Fibroblast of skin of right biceps (primary cell): Measurements from ENCODE around the gene TSPAN4.

Source experiments
- DNase-seq: peaks from one replicate; pipeline ENCODE4 v3.0.0-alpha.2; 2013

TSPAN4 gene

GRCh38 chr11:893008-893654 lies 50.5 kb downstream of the TSPAN4 start:
- DNase-seq: no peak

GRCh38 chr11:894575-895201 lies 52.0 kb downstream of the TSPAN4 start:
- DNase-seq: no peak

- no peak for DNase-seq
Observed at GRCh38 chr11:895331-896110, 52.9 kb downstream of the TSPAN4 start.

- no peak for DNase-seq
Observed at GRCh38 chr11:897253-898142, 54.8 kb downstream of the TSPAN4 start.

GRCh38 chr11:898143-898511 lies 55.5 kb downstream of the TSPAN4 start:
- peak; percentile 14 for DNase-seq

- no peak for DNase-seq
Observed at GRCh38 chr11:898540-899190, 56.0 kb downstream of the TSPAN4 start.

GRCh38 chr11:899724-900123 lies 57.1 kb downstream of the TSPAN4 start:
- DNase-seq: no peak

GRCh38 chr11:900545-900944 lies 57.9 kb downstream of the TSPAN4 start:
- no peak for DNase-seq

GRCh38 chr11:901452-902061 lies 58.9 kb downstream of the TSPAN4 start:
- DNase-seq: no peak

- no peak for DNase-seq
Observed at GRCh38 chr11:904380-904779, 61.7 kb downstream of the TSPAN4 start.

- no peak for DNase-seq
Observed at GRCh38 chr11:905952-906351, 63.3 kb downstream of the TSPAN4 start.

- DNase-seq: no peak
Observed at GRCh38 chr11:907668-908067, 65.0 kb downstream of the TSPAN4 start.

GRCh38 chr11:908273-908672 lies 65.6 kb downstream of the TSPAN4 start:
- no peak for DNase-seq

- DNase-seq: no peak
Observed at GRCh38 chr11:909406-909805, 66.8 kb downstream of the TSPAN4 start.

- DNase-seq: no peak
Observed at GRCh38 chr11:910044-910588, 67.5 kb downstream of the TSPAN4 start.

- peak; percentile 84 for DNase-seq
Observed at GRCh38 chr11:910589-911030, 68.0 kb downstream of the TSPAN4 start, which contains the start of gene CHID1. Gene CHID1, minus strand, starts transcription at chr11:910810. Its CDS starts 5,994 bp downstream, at chr11:904816.

GRCh38 chr11:911031-911889 lies 68.6 kb downstream of the TSPAN4 start:
- DNase-seq: peak; percentile 82

- DNase-seq: no peak
Observed at GRCh38 chr11:911890-912219, 69.2 kb downstream of the TSPAN4 start.

GRCh38 chr11:912266-912665 lies 69.6 kb downstream of the TSPAN4 start:
- DNase-seq: no peak

GRCh38 chr11:913043-913442 lies 70.4 kb downstream of the TSPAN4 start:
- DNase-seq: no peak

GRCh38 chr11:914204-914603 lies 71.6 kb downstream of the TSPAN4 start:
- DNase-seq: no peak
